ENCODE data around the gene TBC1D13.

Gene TBC1D13, protein sequence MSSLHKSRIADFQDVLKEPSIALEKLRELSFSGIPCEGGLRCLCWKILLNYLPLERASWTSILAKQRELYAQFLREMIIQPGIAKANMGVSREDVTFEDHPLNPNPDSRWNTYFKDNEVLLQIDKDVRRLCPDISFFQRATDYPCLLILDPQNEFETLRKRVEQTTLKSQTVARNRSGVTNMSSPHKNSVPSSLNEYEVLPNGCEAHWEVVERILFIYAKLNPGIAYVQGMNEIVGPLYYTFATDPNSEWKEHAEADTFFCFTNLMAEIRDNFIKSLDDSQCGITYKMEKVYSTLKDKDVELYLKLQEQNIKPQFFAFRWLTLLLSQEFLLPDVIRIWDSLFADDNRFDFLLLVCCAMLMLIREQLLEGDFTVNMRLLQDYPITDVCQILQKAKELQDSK

GRCh38 chr9:128786681-128787601 lies at the start of gene TBC1D13:
Gene TBC1D13, plus strand, starts transcription at chr9:128787253. Its CDS starts 101 bp downstream, at chr9:128787354.
- H2AFZ ChIP-seq (ENCODE audit: low read length), result peak within 1 kb of the TSS; percentile 87
- peak within 1 kb of the TSS; percentile 82 for H3K4me3 ChIP-seq (ENCODE audit: low read depth, low read length, poor library complexity, severe bottlenecking)
- H3K79me2 ChIP-seq (ENCODE audit: insufficient read depth, low read length), result peaks cover 6% of the 10 kb centered on the region; the same call in 1 of the 2 replicates
- peaks cover 5% of the 10 kb centered on the region; the same call in 1 of the 2 replicates for H3K9me3 ChIP-seq (ENCODE audit: low read length)
- peak within 1 kb of the TSS; percentile 89 for H3K4me2 ChIP-seq (ENCODE audit: low read length)
- no peaks in the 10 kb centered on the region for H3F3A ChIP-seq (ENCODE audit: insufficient read depth, low read length)
- peaks cover 12% of the 10 kb centered on the region; the same call in 1 of the 2 replicates for H3K36me3 ChIP-seq (ENCODE audit: insufficient read depth, low read length)
- H3K9ac ChIP-seq (ENCODE audit: low read length), result peak within 1 kb of the TSS; percentile 83
- H4K20me1 ChIP-seq (ENCODE audit: insufficient read depth, low read length), result no peaks in the 10 kb centered on the region
- H3K27me3 ChIP-seq (ENCODE audit: insufficient read depth, low read length), result no peaks in the 10 kb centered on the region
- peaks cover 23% of the 10 kb centered on the region for H3K4me1 ChIP-seq (ENCODE audit: insufficient read depth, low read length, severe bottlenecking)
- TF ChIP-seq EZH2 (IDR thresholded peaks at IDR 0.05; ENCODE audit: borderline replicate concordance, low read length), result no peak
- TF ChIP-seq, protein P1, sequence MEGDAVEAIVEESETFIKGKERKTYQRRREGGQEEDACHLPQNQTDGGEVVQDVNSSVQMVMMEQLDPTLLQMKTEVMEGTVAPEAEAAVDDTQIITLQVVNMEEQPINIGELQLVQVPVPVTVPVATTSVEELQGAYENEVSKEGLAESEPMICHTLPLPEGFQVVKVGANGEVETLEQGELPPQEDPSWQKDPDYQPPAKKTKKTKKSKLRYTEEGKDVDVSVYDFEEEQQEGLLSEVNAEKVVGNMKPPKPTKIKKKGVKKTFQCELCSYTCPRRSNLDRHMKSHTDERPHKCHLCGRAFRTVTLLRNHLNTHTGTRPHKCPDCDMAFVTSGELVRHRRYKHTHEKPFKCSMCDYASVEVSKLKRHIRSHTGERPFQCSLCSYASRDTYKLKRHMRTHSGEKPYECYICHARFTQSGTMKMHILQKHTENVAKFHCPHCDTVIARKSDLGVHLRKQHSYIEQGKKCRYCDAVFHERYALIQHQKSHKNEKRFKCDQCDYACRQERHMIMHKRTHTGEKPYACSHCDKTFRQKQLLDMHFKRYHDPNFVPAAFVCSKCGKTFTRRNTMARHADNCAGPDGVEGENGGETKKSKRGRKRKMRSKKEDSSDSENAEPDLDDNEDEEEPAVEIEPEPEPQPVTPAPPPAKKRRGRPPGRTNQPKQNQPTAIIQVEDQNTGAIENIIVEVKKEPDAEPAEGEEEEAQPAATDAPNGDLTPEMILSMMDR (IDR thresholded peaks at IDR 0.05; ENCODE audit: low read length), result no peak
- peak within 1 kb of the TSS; percentile 43 for H3K27ac ChIP-seq (ENCODE audit: low read depth, low read length, poor library complexity, severe bottlenecking)
- H3K9me2 ChIP-seq (ENCODE audit: low read depth, low read length), result no peaks in the 10 kb centered on the region

GRCh38 chr9:128742401-128742800 lies 44.7 kb upstream of the TBC1D13 start:
- Histone ChIP-seq H3K79me2 (ENCODE audit: insufficient read depth, low read length) (no peaks in the 10 kb centered on the region), H4K20me1 (ENCODE audit: insufficient read depth, low read length) (no peaks in the 10 kb centered on the region), H3K9me2 (ENCODE audit: low read depth, low read length) (no peaks in the 10 kb centered on the region), H3K4me3 (ENCODE audit: low read depth, low read length, poor library complexity, severe bottlenecking) (no peak overlapping the region), H3K36me3 (ENCODE audit: insufficient read depth, low read length) (no peaks in the 10 kb centered on the region), H3K27me3 (ENCODE audit: insufficient read depth, low read length) (no peaks in the 10 kb centered on the region), H3K27ac (ENCODE audit: low read depth, low read length, poor library complexity, severe bottlenecking) (no peak overlapping the region), H3K4me1 (ENCODE audit: insufficient read depth, low read length, severe bottlenecking) (no peaks in the 10 kb centered on the region), H3K4me2 (ENCODE audit: low read length) (no peak overlapping the region), H2AFZ (ENCODE audit: low read length) (no peak overlapping the region), H3F3A (ENCODE audit: insufficient read depth, low read length) (no peaks in the 10 kb centered on the region), H3K9me3 (ENCODE audit: low read length) (no peaks in the 10 kb centered on the region), H3K9ac (ENCODE audit: low read length) (no peak overlapping the region)
- no peak for TF ChIP-seq EZH2 (IDR thresholded peaks at IDR 0.05; ENCODE audit: borderline replicate concordance, low read length)
- TF ChIP-seq, protein P1 (IDR thresholded peaks at IDR 0.05; ENCODE audit: low read length), result no peak

DNA sequence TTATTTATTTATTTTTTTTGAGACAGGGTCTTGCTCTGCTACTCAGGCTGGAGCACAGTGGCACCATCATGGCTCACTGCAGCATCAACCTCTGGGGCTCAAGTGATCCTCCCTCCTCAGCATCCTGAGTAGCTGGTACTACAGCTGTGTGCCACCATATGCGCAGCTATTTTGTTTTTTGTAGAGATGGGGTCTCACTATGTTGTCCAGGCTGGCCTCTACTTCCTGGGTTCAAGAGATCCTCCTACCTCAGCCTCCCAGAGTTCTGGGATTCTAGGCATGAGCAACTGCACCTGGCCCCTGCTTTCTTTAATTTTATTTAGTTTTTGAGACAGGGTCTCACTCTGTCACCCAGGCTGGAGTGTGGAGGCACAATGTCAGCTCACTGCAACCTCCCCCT lies 43.6 kb upstream of the TBC1D13 start:
- Histone ChIP-seq H3K27me3 (ENCODE audit: insufficient read depth, low read length) (no peaks in the 10 kb centered on the region), H3K79me2 (ENCODE audit: insufficient read depth, low read length) (no peaks in the 10 kb centered on the region), H3K9me2 (ENCODE audit: low read depth, low read length) (no peaks in the 10 kb centered on the region), H4K20me1 (ENCODE audit: insufficient read depth, low read length) (no peaks in the 10 kb centered on the region), H3K4me2 (ENCODE audit: low read length) (no peak overlapping the region), H2AFZ (ENCODE audit: low read length) (no peak overlapping the region), H3K27ac (ENCODE audit: low read depth, low read length, poor library complexity, severe bottlenecking) (no peak overlapping the region), H3F3A (ENCODE audit: insufficient read depth, low read length) (no peaks in the 10 kb centered on the region), H3K9me3 (ENCODE audit: low read length) (no peaks in the 10 kb centered on the region), H3K4me1 (ENCODE audit: insufficient read depth, low read length, severe bottlenecking) (no peaks in the 10 kb centered on the region), H3K4me3 (ENCODE audit: low read depth, low read length, poor library complexity, severe bottlenecking) (no peak overlapping the region), H3K9ac (ENCODE audit: low read length) (no peak overlapping the region), H3K36me3 (ENCODE audit: insufficient read depth, low read length) (no peaks in the 10 kb centered on the region)
- TF ChIP-seq, protein P1 (IDR thresholded peaks at IDR 0.05; ENCODE audit: low read length), result no peak
- TF ChIP-seq EZH2 (IDR thresholded peaks at IDR 0.05; ENCODE audit: borderline replicate concordance, low read length), result no peak

Measured in OCI-LY1 (cell line).